ENCODE data around the gene KIRREL3. TPM values are rescaled to one million over a fixed set of nuclear protein-coding genes. Genes with fewer than 3 reads are reported as not detected.

KIRREL3 gene
- total RNA-seq, 1 donor from 2014 or later: 1.6 TPM

Small RNA genes lying within 50 kb of the gene (microRNA-seq; reads per million reads assigned to microRNA genes)
- gene MIR3167: not detected
